Spleen (tissue), 11 donors: ENCODE results near the gene SSH2. TPM values are rescaled to one million over a fixed set of nuclear protein-coding genes. Genes with fewer than 3 reads are reported as not detected.
A peak's percentile ranks its signal among the peaks of the same experiment; 100 is the strongest.

Experiments
- DNase-seq: peaks from one replicate; pipeline ENCODE4 v3.0.0-alpha.2; 2020
- H3K27ac ChIP-seq, 8 donors: fragments of 200-600 bp; sonication (generic) in 7 of 8; 1 replicate in 4 of 8; 2 replicates in 4 of 8; pipeline versions ENCODE4 v1.5.0 to v1.8.0; 2016 to 2021; ENCODE audit warnings: inconsistent platforms in 4 of 8, mild to moderate bottlenecking in 4 of 8, moderate library complexity in 1 of 8
- H3K27me3 ChIP-seq, 7 donors: fragments of 200-600 bp; sonication (generic) in 6 of 7; replicated peaks in 1 of 7; 1 replicate in 4 of 7; 2 replicates in 3 of 7; pipeline versions ENCODE4 v1.5.0 to v1.8.0; 2016 to 2021; ENCODE audit warnings: inconsistent platforms in 3 of 7, mild to moderate bottlenecking in 1 of 7
- H3K36me3 ChIP-seq, 6 donors: fragments of 200-600 bp; sonication (generic) in 5 of 6; 1 replicate in 4 of 6; 2 replicates in 2 of 6; pipeline versions ENCODE4 v1.5.0 to v1.8.0; 2016 to 2021; ENCODE audit warnings: inconsistent platforms in 2 of 6
- H3K4me1 ChIP-seq, 6 donors: fragments of 200-600 bp; sonication (generic) in 5 of 6; 1 replicate in 3 of 6; 2 replicates in 3 of 6; pipeline versions ENCODE4 v1.5.0 to v1.8.0; 2016 to 2021; ENCODE audit warnings: inconsistent platforms in 3 of 6
- H3K4me3 ChIP-seq, 8 donors: fragments of 200-600 bp; sonication (generic) in 7 of 8; 1 replicate in 4 of 8; 2 replicates in 4 of 8; pipeline versions ENCODE4 v1.5.0 to v1.8.0; 2016 to 2021; ENCODE audit warnings: inconsistent platforms in 4 of 8, mild to moderate bottlenecking in 4 of 8, moderate library complexity in 2 of 8
- H3K9me3 ChIP-seq, 8 donors: fragments of 200-600 bp; sonication (generic) in 7 of 8; 1 replicate in 4 of 8; 2 replicates in 4 of 8; pipeline versions ENCODE4 v1.5.0 to v1.8.0; 2016 to 2021; ENCODE audit warnings: inconsistent platforms in 4 of 8
- CTCF ChIP-seq, 11 experiments: fragments of 200-600 bp in 7 of 11; fragments of 450-650 bp in 4 of 11; sonication (generic) in 4 of 11; IDR thresholded peaks in 8 of 11; conservative IDR thresholded peaks in 3 of 11; 1 replicate in 7 of 11; 2 replicates in 4 of 11; pipeline versions ENCODE4 v1.4.0 to v1.8.0; 2016 to 2021; ENCODE audit warnings: antibody characterized with exemption in 11 of 11, inconsistent platforms in 4 of 11, mild to moderate bottlenecking in 1 of 11
- POLR2A ChIP-seq, 3 donors: fragments of 450-650 bp; IDR thresholded peaks; one replicate each; pipeline ENCODE4 v1.5.1; 2017; ENCODE audit warnings: antibody characterized with exemption in 3 of 3, mild to moderate bottlenecking in 1 of 3
- POLR2AphosphoS5 ChIP-seq, 3 donors: sonication (generic); formaldehyde crosslinking; IDR thresholded peaks; one replicate each; pipeline ENCODE4 v1.5.1; 2017; ENCODE audit warnings: antibody characterized with exemption in 3 of 3
- WGBS, 5 donors: extraction: QIAGEN DNeasy Blood & Tissue Kit in 3 of 5; methylation state at CpG; one replicate each; pipeline versions ENCODE4 v1.1.5 to v1.1.7; 2013 to 2018; 5-methylcytosine and 5-hydroxymethylcytosine counted together
- intact Hi-C: fragments of 100-400 bp; cut with DNase I; formaldehyde crosslinking; loops from one replicate; pipeline ENCODE4 v1.15.0; 2023; ENCODE audit warnings: low total_unique reads
- polyA plus RNA-seq, 3 donors: library from polyadenylated mRNA; stranded (reverse); fragments of 200-250 nt; gene quantifications; one replicate each; pipeline ENCODE4 v1.2.1, GENCODE V29; 2013
- total RNA-seq, 7 donors: library from RNA; depleted of rRNA in 3 of 7; stranded (reverse); fragments of >200 nt in 3 of 7; fragmentation: NEBNext Ultra II Directional in 4 of 7; extraction: Animal tissue kit (Norgen Biotek cat#: 25700) in 4 of 7; gene quantifications; one replicate each; pipeline versions ENCODE4 v1.1.0 to v1.2.1, GENCODE V29; 2016 to 2021
- donor health status: healthy with polysubstance abuse.
- donor health status: DM: no; HTN: no; CAD: no; lungs with moderate emphysema.
- donor health status: DM: no; HTN: no; CAD: no.
- donor health status: Bipolar disorder and iron deficiency.
- donor health status: healthy.
- donor health status: DM: no; HTN: no; CAD: no.
- donor health status: DM: yes; HTN: yes; CAD: no.

Gene SSH2
- total and polyA plus RNA-seq, 10 donors = 15.9 to 182 (median 113) TPM

DNA sequence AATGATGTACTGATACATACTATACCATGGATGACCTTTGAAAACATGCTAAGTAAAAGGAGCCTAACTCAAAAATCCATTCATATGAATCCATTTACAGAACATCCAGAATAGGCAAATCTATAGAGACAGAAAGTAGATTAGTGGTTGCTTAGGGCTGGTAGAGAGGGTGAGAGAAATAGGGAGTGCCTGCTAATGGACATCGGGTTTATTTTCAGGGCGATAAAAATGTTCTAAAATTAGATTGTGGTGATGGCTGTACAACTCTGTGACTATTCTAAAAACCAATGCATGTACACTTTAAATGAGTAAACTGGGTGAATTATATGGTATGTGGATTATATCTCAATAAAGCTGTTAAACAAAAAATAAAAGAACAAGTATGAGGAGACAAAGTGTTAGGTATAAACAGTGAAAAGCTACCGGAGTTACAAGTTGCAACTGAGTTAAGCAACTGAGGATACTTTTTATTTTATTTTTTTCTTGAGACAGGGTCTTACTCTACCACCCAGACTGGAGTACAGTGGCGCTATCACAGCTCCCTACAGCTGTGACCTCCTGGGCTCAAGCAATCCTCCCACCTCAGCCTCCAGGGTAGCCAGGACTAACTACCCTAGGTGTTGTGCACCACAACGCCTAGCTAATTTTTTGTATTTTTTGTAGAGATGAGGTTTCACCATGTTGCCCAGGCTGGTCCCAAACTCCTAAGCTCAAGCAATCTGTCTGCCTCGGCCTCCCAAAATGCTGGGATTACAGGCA lies 231.8 kb downstream of the SSH2 start:
- TF ChIP-seq POLR2AphosphoS5 (IDR thresholded peaks at IDR 0.05) (no peak), CTCF (IDR thresholded peaks at IDR 0.05 in 8 of 11, conservative IDR thresholded peaks at IDR 0.05 in 3 of 11) (no peak), POLR2A (IDR thresholded peaks at IDR 0.05) (no peak)
- WGBS, 5 donors = 90 to 92% (median 90%) methylated on average over 6 of the region's 6 CpGs
- peak overlapping the region in 3 of 8 donors; percentile 69 to 97 (median 95) for H3K27ac ChIP-seq
- H3K36me3 ChIP-seq = peaks cover 3 to 100% (median 54%) of the 10 kb centered on the region in 6 donors
- H3K9me3 ChIP-seq = no peaks in the 10 kb centered on the region
- DNase-seq = no peak
- intact Hi-C loops = no loop called here
- H3K4me3 ChIP-seq = no peak overlapping the region
- no peaks in the 10 kb centered on the region for H3K27me3 ChIP-seq
- H3K4me1 ChIP-seq = peaks cover 0 to 86% (median 18%) of the 10 kb centered on the region in 6 donors

DNA sequence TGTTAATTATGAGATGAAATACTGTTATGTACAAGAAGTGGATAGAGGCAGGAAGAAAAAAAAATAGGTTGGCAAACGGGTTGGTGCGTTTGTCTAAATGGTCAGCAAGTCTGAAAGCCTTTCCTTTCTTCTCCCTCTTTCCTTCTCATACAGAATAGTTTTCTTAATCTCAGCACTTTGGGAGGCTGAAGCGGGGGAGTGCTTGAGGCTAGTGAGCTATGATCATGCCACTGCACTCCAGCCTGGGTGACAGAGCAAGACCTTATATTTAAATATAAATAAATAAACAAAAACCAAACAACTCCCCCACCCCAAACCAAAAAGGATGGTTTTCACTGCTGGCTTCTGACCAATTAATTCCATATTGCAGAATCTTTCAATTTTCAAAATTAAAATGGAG lies 232.7 kb downstream of the SSH2 start:
- no peak for DNase-seq
- intact Hi-C loops = no loop called here
- Histone ChIP-seq H3K4me1 (peaks cover 0 to 86% (median 20%) of the 10 kb centered on the region in 6 donors), H3K36me3 (peaks cover 3 to 100% (median 53%) of the 10 kb centered on the region in 6 donors), H3K4me3 (no peak overlapping the region), H3K27ac (peak overlapping the region in 3 of 8 donors; percentile 39 to 97 (median 95)), H3K9me3 (no peaks in the 10 kb centered on the region), H3K27me3 (no peaks in the 10 kb centered on the region)
- no peak for TF ChIP-seq CTCF (IDR thresholded peaks at IDR 0.05 in 8 of 11, conservative IDR thresholded peaks at IDR 0.05 in 3 of 11)
- TF ChIP-seq POLR2AphosphoS5 (IDR thresholded peaks at IDR 0.05) = no peak
- no peak for TF ChIP-seq POLR2A (IDR thresholded peaks at IDR 0.05)
- WGBS, 5 donors = 76 to 90% (median 82%) methylated on average over 3 of the region's 3 CpGs

DNA sequence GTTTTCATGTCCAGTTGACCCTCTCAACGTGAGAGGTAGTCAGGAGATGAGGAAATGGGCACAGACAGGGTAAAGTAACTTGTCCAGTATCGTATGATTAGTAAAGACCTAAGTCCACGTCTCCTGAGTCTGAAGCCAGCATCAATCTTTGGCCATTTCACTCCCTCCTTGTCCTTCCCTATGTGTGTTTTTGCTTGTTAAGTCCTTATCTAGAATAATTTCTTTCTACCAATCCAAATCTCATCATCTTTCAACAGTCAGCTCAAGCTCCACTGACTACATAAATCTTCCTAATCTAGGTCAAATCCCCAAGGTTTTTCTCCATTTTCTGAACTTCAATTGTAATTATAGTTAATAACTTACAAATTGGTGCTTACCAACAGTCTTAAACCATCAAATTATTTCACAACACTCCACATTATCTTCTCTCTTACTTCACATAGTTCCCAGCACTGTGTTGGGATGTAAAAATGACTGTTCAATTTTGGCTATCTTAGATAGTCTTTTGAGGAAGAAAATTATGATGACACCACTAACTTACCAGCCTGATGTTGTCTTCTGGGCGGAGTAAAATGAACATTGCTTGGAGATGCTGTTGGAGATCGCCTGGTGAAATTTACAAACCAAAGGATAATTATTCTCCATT lies 235.0 kb downstream of the SSH2 start:
- WGBS, 5 donors = 74 to 90% (median 82%) methylated on average over 5 of the region's 5 CpGs
- Histone ChIP-seq H3K27me3 (no peaks in the 10 kb centered on the region), H3K4me3 (no peak overlapping the region), H3K9me3 (no peaks in the 10 kb centered on the region), H3K27ac (peak overlapping the region in 5 of 8 donors; percentile 45 to 79 (median 73)), H3K4me1 (peaks cover 0 to 87% (median 25%) of the 10 kb centered on the region in 6 donors), H3K36me3 (peaks cover 0 to 96% (median 36%) of the 10 kb centered on the region in 6 donors)
- intact Hi-C loops = no loop called here
- no peak for TF ChIP-seq POLR2AphosphoS5 (IDR thresholded peaks at IDR 0.05)
- TF ChIP-seq POLR2A (IDR thresholded peaks at IDR 0.05) = no peak
- no peak for TF ChIP-seq CTCF (IDR thresholded peaks at IDR 0.05 in 8 of 11, conservative IDR thresholded peaks at IDR 0.05 in 3 of 11)
- DNase-seq = no peak

GRCh38 chr17:29693751-29694150 lies 236.3 kb downstream of the SSH2 start:
- DNase-seq = no peak
- Histone ChIP-seq H3K27me3 (no peaks in the 10 kb centered on the region), H3K4me3 (no peak overlapping the region), H3K9me3 (no peaks in the 10 kb centered on the region), H3K36me3 (peaks cover 0 to 96% (median 33%) of the 10 kb centered on the region in 6 donors), H3K4me1 (peaks cover 0 to 83% (median 15%) of the 10 kb centered on the region in 6 donors), H3K27ac (peak overlapping the region in 3 of 8 donors; percentile 73 to 79 (median 79))
- WGBS, 5 donors = 87 to 95% (median 93%) methylated on average over 3 of the region's 3 CpGs
- no peak for TF ChIP-seq POLR2AphosphoS5 (IDR thresholded peaks at IDR 0.05)
- TF ChIP-seq CTCF (IDR thresholded peaks at IDR 0.05 in 8 of 11, conservative IDR thresholded peaks at IDR 0.05 in 3 of 11) = no peak
- no peak for TF ChIP-seq POLR2A (IDR thresholded peaks at IDR 0.05)
- intact Hi-C loops = no loop called here
